GM23248 (cell line): Measurements from ENCODE around the gene SEC14L1.

Experiments used
- EZH2 ChIP-seq: fragments of 200-600 bp; sonication (generic); IDR thresholded peaks from 2 replicates; pipeline ENCODE4 v1.6.1; 2018; ENCODE audit warnings: antibody characterized with exemption, mild to moderate bottlenecking; ENCODE audit not compliant: insufficient read depth, poor library complexity, severe bottlenecking
- EZH2phosphoT487 ChIP-seq: fragments of 200-600 bp; sonication (generic); IDR thresholded peaks from 2 replicates; pipeline ENCODE4 v1.6.1; 2018; ENCODE audit warnings: antibody characterized with exemption, moderate library complexity, mild to moderate bottlenecking, low read depth; ENCODE audit not compliant: insufficient read depth

GRCh38 chr17:77126519-77126918, 14.2 kb upstream of the SEC14L1 start:
- no peak for TF ChIP-seq EZH2
- TF ChIP-seq EZH2phosphoT487: no peak
